ENCODE measurements around the gene PEDS1. TPM values are rescaled to one million over a fixed set of nuclear protein-coding genes. Genes with fewer than 3 reads are reported as not detected.
A peak's percentile ranks its signal among the peaks of the same experiment; 100 is the strongest.

Gene PEDS1
- total and polyA plus RNA-seq, 2 of the 13 experiments (the other 11 are each of a cell fraction or from before 2014, with no cell fraction given) = 30.5 to 93.9 TPM

DNA sequence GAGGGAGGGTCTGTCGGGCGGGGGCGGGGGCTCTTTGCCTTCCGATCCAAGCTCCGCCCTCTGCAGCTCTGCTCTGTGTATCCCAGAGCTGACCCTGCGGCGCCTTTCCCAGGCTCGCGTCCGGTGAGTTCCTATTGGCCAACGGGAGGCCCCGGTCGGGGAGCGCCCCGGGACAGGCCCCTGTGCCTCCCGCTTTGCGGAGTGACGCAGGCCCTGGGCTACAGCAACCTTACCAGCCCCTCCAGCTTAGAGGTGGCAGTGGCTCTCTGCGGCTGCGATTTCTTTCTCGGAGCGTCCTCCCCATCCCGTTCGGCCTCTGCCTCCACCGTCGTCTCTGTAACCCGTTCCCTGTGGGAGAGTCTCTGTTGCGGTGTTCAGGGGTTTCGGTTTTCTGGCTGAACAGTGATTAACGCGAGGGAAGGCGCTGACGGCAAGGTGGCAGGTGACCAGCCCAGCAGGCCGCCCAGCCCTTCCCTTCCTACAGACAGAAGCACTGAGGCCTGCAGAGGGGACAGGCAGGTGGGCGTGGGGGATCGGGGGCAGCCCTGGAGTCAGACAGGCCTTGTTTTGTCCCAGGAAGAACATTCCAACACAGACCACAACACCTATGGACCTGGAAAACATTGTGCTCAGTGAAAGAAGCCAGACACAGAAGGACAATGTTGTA, 19.0 kb upstream of the PEDS1 start (continued):
- TF ChIP-seq, protein P1, sequence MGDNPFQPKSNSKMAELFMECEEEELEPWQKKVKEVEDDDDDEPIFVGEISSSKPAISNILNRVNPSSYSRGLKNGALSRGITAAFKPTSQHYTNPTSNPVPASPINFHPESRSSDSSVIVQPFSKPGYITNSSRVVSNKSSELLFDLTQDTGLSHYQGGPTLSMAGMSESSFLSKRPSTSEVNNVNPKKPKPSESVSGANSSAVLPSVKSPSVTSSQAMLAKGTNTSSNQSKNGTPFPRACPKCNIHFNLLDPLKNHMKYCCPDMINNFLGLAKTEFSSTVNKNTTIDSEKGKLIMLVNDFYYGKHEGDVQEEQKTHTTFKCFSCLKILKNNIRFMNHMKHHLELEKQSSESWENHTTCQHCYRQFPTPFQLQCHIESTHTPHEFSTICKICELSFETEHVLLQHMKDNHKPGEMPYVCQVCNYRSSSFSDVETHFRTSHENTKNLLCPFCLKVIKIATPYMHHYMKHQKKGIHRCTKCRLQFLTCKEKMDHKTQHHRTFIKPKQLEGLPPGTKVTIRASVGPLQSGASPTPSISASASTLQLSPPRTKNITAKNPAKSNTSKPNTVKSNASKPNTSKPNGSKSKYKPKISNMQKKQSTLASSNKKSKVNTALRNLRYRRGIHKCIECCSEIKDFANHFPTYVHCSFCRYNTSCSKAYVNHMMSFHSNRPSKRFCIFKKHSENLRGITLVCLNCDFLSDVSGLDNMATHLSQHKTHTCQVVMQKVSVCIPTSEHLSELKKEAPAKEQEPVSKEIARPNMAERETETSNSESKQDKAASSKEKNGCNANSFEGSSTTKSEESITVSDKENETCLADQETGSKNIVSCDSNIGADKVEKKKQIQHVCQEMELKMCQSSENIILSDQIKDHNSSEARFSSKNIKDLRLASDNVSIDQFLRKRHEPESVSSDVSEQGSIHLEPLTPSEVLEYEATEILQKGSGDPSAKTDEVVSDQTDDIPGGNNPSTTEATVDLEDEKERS (CRISPR knock-in tag; IDR thresholded peaks at IDR 0.05) = peak; percentile 18; the same call in 1 of the 2 replicates
- TF ChIP-seq, protein P2, sequence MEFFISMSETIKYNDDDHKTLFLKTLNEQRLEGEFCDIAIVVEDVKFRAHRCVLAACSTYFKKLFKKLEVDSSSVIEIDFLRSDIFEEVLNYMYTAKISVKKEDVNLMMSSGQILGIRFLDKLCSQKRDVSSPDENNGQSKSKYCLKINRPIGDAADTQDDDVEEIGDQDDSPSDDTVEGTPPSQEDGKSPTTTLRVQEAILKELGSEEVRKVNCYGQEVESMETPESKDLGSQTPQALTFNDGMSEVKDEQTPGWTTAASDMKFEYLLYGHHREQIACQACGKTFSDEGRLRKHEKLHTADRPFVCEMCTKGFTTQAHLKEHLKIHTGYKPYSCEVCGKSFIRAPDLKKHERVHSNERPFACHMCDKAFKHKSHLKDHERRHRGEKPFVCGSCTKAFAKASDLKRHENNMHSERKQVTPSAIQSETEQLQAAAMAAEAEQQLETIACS (CRISPR knock-in tag; IDR thresholded peaks at IDR 0.05) = peak; percentile 44
- TF ChIP-seq, protein P3, sequence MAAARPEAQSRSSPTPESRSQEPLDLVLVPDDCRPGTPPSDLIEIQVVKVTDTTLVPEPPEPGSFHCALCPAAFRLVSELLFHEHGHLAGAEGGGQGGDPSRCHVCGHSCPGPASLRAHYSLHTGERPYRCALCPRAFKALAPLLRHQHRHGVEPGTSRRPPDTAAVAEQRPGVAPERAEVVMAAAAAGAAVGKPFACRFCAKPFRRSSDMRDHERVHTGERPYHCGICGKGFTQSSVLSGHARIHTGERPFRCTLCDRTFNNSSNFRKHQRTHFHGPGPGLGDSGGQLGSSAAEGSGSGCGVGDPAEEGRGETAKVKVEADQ (CRISPR knock-in tag; IDR thresholded peaks at IDR 0.05; ENCODE audit: borderline replicate concordance) = peak; percentile 58; the same call in 1 of the 2 replicates
- TF ChIP-seq, protein P4, sequence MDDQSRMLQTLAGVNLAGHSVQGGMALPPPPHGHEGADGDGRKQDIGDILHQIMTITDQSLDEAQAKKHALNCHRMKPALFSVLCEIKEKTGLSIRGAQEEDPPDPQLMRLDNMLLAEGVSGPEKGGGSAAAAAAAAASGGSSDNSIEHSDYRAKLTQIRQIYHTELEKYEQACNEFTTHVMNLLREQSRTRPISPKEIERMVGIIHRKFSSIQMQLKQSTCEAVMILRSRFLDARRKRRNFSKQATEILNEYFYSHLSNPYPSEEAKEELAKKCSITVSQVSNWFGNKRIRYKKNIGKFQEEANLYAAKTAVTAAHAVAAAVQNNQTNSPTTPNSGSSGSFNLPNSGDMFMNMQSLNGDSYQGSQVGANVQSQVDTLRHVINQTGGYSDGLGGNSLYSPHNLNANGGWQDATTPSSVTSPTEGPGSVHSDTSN (CRISPR knock-in tag; IDR thresholded peaks at IDR 0.05; ENCODE audit: borderline replicate concordance) = peak; percentile 75; the same call in 1 of the 2 replicates
- TF ChIP-seq, protein P5, sequence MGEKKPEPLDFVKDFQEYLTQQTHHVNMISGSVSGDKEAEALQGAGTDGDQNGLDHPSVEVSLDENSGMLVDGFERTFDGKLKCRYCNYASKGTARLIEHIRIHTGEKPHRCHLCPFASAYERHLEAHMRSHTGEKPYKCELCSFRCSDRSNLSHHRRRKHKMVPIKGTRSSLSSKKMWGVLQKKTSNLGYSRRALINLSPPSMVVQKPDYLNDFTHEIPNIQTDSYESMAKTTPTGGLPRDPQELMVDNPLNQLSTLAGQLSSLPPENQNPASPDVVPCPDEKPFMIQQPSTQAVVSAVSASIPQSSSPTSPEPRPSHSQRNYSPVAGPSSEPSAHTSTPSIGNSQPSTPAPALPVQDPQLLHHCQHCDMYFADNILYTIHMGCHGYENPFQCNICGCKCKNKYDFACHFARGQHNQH (CRISPR knock-in tag; IDR thresholded peaks at IDR 0.05) = peak; percentile 90
- TF ChIP-seq ZNF292 (CRISPR knock-in tag; IDR thresholded peaks at IDR 0.05; ENCODE audit: borderline replicate concordance, low read depth) (peak; percentile 98), MTF1 (CRISPR knock-in tag; IDR thresholded peaks at IDR 0.05) (no peak), KAT7 (CRISPR knock-in tag; IDR thresholded peaks at IDR 0.05; ENCODE audit: borderline replicate concordance) (peak; percentile 67; the same call in 1 of the 2 replicates), ZNF160 (CRISPR knock-in tag; IDR thresholded peaks at IDR 0.05) (peak; percentile 87), NR3C1 (CRISPR knock-in tag; IDR thresholded peaks at IDR 0.05) (0 out of 2 replicates have a peak, but pooled peaks have one; percentile 80), ZFAT (CRISPR knock-in tag; conservative IDR thresholded peaks at IDR 0.05) (no peak), TBX3 (IDR thresholded peaks at IDR 0.05; ENCODE audit: borderline replicate concordance) (peak; percentile 35; the same call in 1 of the 2 replicates), MYNN (CRISPR knock-in tag; IDR thresholded peaks at IDR 0.05; ENCODE audit: low read depth) (peak; percentile 61; the same call in 1 of the 2 replicates), CHD4 (IDR thresholded peaks at IDR 0.05; ENCODE audit: borderline replicate concordance, low read length) (no peak), LCORL (IDR thresholded peaks at IDR 0.05) (no peak), LCORL (CRISPR knock-in tag; IDR thresholded peaks at IDR 0.05) (peak; percentile 98)
- TF ChIP-seq, protein P6, sequence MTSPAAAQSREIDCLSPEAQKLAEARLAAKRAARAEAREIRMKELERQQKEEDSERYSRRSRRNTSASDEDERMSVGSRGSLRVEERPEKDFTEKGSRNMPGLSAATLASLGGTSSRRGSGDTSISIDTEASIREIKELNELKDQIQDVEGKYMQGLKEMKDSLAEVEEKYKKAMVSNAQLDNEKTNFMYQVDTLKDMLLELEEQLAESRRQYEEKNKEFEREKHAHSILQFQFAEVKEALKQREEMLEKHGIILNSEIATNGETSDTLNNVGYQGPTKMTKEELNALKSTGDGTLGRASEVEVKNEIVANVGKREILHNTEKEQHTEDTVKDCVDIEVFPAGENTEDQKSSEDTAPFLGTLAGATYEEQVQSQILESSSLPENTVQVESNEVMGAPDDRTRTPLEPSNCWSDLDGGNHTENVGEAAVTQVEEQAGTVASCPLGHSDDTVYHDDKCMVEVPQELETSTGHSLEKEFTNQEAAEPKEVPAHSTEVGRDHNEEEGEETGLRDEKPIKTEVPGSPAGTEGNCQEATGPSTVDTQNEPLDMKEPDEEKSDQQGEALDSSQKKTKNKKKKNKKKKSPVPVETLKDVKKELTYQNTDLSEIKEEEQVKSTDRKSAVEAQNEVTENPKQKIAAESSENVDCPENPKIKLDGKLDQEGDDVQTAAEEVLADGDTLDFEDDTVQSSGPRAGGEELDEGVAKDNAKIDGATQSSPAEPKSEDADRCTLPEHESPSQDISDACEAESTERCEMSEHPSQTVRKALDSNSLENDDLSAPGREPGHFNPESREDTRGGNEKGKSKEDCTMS (CRISPR knock-in tag; conservative IDR thresholded peaks at IDR 0.05) = peak; percentile 78; the same call in 1 of the 2 replicates

All from HepG2 (cell line).